Mesenchymal stem cell (in vitro differentiated cells and primary cell): ENCODE data around the gene XRCC4.

Experiments used
- DNase-seq: peaks from one replicate; pipeline ENCODE4 v3.0.0-alpha.2; 2013
- H2AFZ ChIP-seq: one replicate; pipeline ENCODE4 v1.6.1; 2013; ENCODE audit warnings: low read depth, mild to moderate bottlenecking, control low read depth, inconsistent platforms, low read length, moderate library complexity
- H2AK5ac ChIP-seq: 2 replicates; pipeline ENCODE4 v1.6.1; 2013; ENCODE audit warnings: low read length, moderate library complexity, mild to moderate bottlenecking, inconsistent platforms; ENCODE audit not compliant: severe bottlenecking
- H2BK120ac ChIP-seq: one replicate; pipeline ENCODE4 v1.6.1; 2013; ENCODE audit warnings: low read depth, mild to moderate bottlenecking, inconsistent platforms, low read length, moderate library complexity
- H2BK12ac ChIP-seq, 2 experiments: one replicate each; pipeline ENCODE4 v1.6.1; 2013; ENCODE audit warnings: inconsistent platforms in 2 of 2, low read length in 2 of 2, mild to moderate bottlenecking in 2 of 2, moderate library complexity in 2 of 2, control low read depth in 1 of 2
- H2BK15ac ChIP-seq: one replicate; pipeline ENCODE4 v1.6.1; 2013; ENCODE audit warnings: mild to moderate bottlenecking, low read depth, inconsistent platforms; ENCODE audit not compliant: poor library complexity, severe bottlenecking
- H2BK5ac ChIP-seq: 2 replicates; pipeline ENCODE4 v1.6.1; 2013; ENCODE audit warnings: low read depth, mild to moderate bottlenecking, low read length, control low read depth, inconsistent platforms; ENCODE audit not compliant: poor library complexity, severe bottlenecking
- H3K14ac ChIP-seq, 2 experiments: one replicate each; pipeline ENCODE4 v1.6.1; 2013; ENCODE audit warnings: inconsistent platforms in 2 of 2, low read length in 2 of 2, control low read depth in 1 of 2, mild to moderate bottlenecking in 1 of 2, moderate library complexity in 1 of 2
- H3K18ac ChIP-seq, 2 experiments: one replicate each; pipeline ENCODE4 v1.6.1; 2013; ENCODE audit warnings: inconsistent platforms in 2 of 2, low read length in 2 of 2, control low read depth in 1 of 2, low read depth in 1 of 2, mild to moderate bottlenecking in 1 of 2
- H3K23ac ChIP-seq, 2 experiments: one replicate each; pipeline ENCODE4 v1.6.1; 2013; ENCODE audit warnings: inconsistent platforms in 2 of 2, low read length in 2 of 2, mild to moderate bottlenecking in 2 of 2, moderate library complexity in 2 of 2, control low read depth in 1 of 2
- H3K27ac ChIP-seq: 2 replicates; pipeline ENCODE4 v1.5.1; 2013; ENCODE audit warnings: mild to moderate bottlenecking, moderate library complexity, low read length, control low read depth, inconsistent platforms; ENCODE audit not compliant: poor library complexity, severe bottlenecking
- H3K27me3 ChIP-seq, 2 experiments: 2 replicates each; pipeline versions ENCODE4 v1.6.1 to v1.7.0; 2013; ENCODE audit warnings: low read length in 2 of 2, mild to moderate bottlenecking in 2 of 2, moderate library complexity in 2 of 2, control low read depth in 1 of 2, inconsistent platforms in 1 of 2; ENCODE audit not compliant: control insufficient read depth in 1 of 2, insufficient read depth in 1 of 2
- H3K36me3 ChIP-seq, 2 experiments: 2 replicates each; pipeline versions ENCODE4 v1.6.1 to v1.7.0; 2013; ENCODE audit warnings: low read length in 2 of 2, control low read depth in 1 of 2, inconsistent platforms in 1 of 2, low read depth in 1 of 2, mild to moderate bottlenecking in 1 of 2; ENCODE audit not compliant: insufficient read depth in 2 of 2, control insufficient read depth in 1 of 2
- H3K4ac ChIP-seq, 2 experiments: one replicate each; pipeline ENCODE4 v1.6.1; 2013; ENCODE audit warnings: inconsistent platforms in 2 of 2, low read length in 2 of 2, mild to moderate bottlenecking in 2 of 2, moderate library complexity in 2 of 2, control low read depth in 1 of 2, low read depth in 1 of 2
- H3K4me1 ChIP-seq: 2 replicates; pipeline ENCODE4 v1.6.1; 2013; ENCODE audit warnings: low read depth, low read length, control low read depth; ENCODE audit not compliant: control insufficient read depth, insufficient read depth
- H3K4me2 ChIP-seq: 2 replicates; pipeline ENCODE4 v1.6.1; 2013; ENCODE audit warnings: low read length, mild to moderate bottlenecking, inconsistent platforms; ENCODE audit not compliant: poor library complexity, severe bottlenecking
- H3K4me3 ChIP-seq, 2 experiments: 2 replicates each; pipeline versions ENCODE4 v1.5.1 to v1.7.0; 2013; ENCODE audit warnings: low read length in 2 of 2, mild to moderate bottlenecking in 2 of 2, control low read depth in 1 of 2, low read depth in 1 of 2; ENCODE audit not compliant: insufficient read depth in 1 of 2
- H3K79me1 ChIP-seq: replicated peaks from 2 replicates; pipeline ENCODE4 v1.6.1; 2013; ENCODE audit warnings: mild to moderate bottlenecking, control low read depth, low read length, inconsistent platforms; ENCODE audit not compliant: poor library complexity, severe bottlenecking
- H3K9ac ChIP-seq: 2 replicates; pipeline ENCODE4 v1.7.0; 2013; ENCODE audit warnings: mild to moderate bottlenecking, low read length, moderate library complexity
- H3K9me3 ChIP-seq: 2 replicates; pipeline ENCODE4 v1.7.0; 2013; ENCODE audit warnings: mild to moderate bottlenecking, low read length; ENCODE audit not compliant: control insufficient read depth
- H4K8ac ChIP-seq: one replicate; pipeline ENCODE4 v1.6.1; 2013; ENCODE audit warnings: inconsistent platforms, mild to moderate bottlenecking, low read length, moderate library complexity
- H4K91ac ChIP-seq: one replicate; pipeline ENCODE4 v1.6.1; 2013; ENCODE audit warnings: mild to moderate bottlenecking, low read length, inconsistent platforms
- WGBS: methylation state at CpG from one replicate; pipeline ENCODE4 v1.1.7; 2013; ENCODE audit warnings: mixed read lengths; 5-methylcytosine and 5-hydroxymethylcytosine counted together

XRCC4 gene

GRCh38 chr5:83125560-83125959 is 48.2 kb downstream of the XRCC4 start:
- 98% methylated on average over 6 of the region's 7 CpGs for whole genome bisulfite sequencing
- Histone ChIP-seq H3K4me1 (no peaks in the 10 kb centered on the region), H2BK5ac (no peak overlapping the region), H2BK15ac (no peak overlapping the region), H2AK5ac (no peak overlapping the region), H3K14ac (no peak overlapping the region), H2BK120ac (no peak overlapping the region), H3K79me1 (no peaks in the 10 kb centered on the region), H2AFZ (no peak overlapping the region), H3K27me3 (no peaks in the 10 kb centered on the region), H3K18ac (no peak overlapping the region), H2BK12ac (no peak overlapping the region), H3K36me3 (no peaks in the 10 kb centered on the region), H3K4me2 (no peak overlapping the region), H4K8ac (no peak overlapping the region), H3K9ac (no peak overlapping the region), H3K23ac (no peak overlapping the region), H3K4me3 (no peak overlapping the region), H3K27ac (no peak overlapping the region), H3K4ac (no peak overlapping the region), H3K9me3 (no peaks in the 10 kb centered on the region), H4K91ac (no peak overlapping the region)
- no peak for DNase-seq

GRCh38 chr5:83126501-83126900 is 49.2 kb downstream of the XRCC4 start:
- Histone ChIP-seq H3K18ac (no peak overlapping the region), H2AFZ (no peak overlapping the region), H3K27me3 (no peaks in the 10 kb centered on the region), H3K14ac (no peak overlapping the region), H4K8ac (no peak overlapping the region), H3K4me3 (no peak overlapping the region), H3K23ac (no peak overlapping the region), H2BK120ac (no peak overlapping the region), H2BK15ac (no peak overlapping the region), H2AK5ac (no peak overlapping the region), H4K91ac (no peak overlapping the region), H2BK12ac (no peak overlapping the region), H3K27ac (no peak overlapping the region), H3K4ac (no peak overlapping the region), H3K79me1 (no peaks in the 10 kb centered on the region), H3K4me2 (no peak overlapping the region), H3K36me3 (no peaks in the 10 kb centered on the region), H3K4me1 (no peaks in the 10 kb centered on the region), H2BK5ac (no peak overlapping the region), H3K9ac (no peak overlapping the region), H3K9me3 (no peaks in the 10 kb centered on the region)
- 100% methylated on average over 1 of the region's 2 CpGs for WGBS
- no peak for DNase-seq

GRCh38 chr5:83133797-83134196 is 56.5 kb downstream of the XRCC4 start:
- Histone ChIP-seq H3K36me3 (peaks cover 0 to 4% of the 10 kb centered on the region in 2 experiments), H3K27ac (no peak overlapping the region), H2BK120ac (no peak overlapping the region), H2BK5ac (no peak overlapping the region), H3K4ac (no peak overlapping the region), H3K4me2 (no peak overlapping the region), H3K4me3 (no peak overlapping the region), H3K9ac (no peak overlapping the region), H2BK15ac (no peak overlapping the region), H2AK5ac (no peak overlapping the region), H3K18ac (no peak overlapping the region), H3K23ac (no peak overlapping the region), H4K8ac (no peak overlapping the region), H3K27me3 (no peaks in the 10 kb centered on the region), H3K14ac (no peak overlapping the region), H2BK12ac (no peak overlapping the region), H3K79me1 (no peaks in the 10 kb centered on the region), H3K9me3 (peaks cover 3% of the 10 kb centered on the region), H4K91ac (no peak overlapping the region), H2AFZ (no peak overlapping the region), H3K4me1 (no peaks in the 10 kb centered on the region)
- no peak for DNase-seq
- 92% methylated on average over 18 of the region's 18 CpGs for WGBS

GRCh38 chr5:83142526-83142925 is 65.2 kb downstream of the XRCC4 start:
- DNase-seq = no peak
- no peak overlapping the region for H2BK5ac ChIP-seq
- H3K9ac ChIP-seq = no peak overlapping the region
- no peak overlapping the region for H3K4me2 ChIP-seq
- H4K91ac ChIP-seq = no peak overlapping the region
- H2BK15ac ChIP-seq = no peak overlapping the region
- H3K27ac ChIP-seq = no peak overlapping the region
- no peak overlapping the region for H3K4ac ChIP-seq
- H3K27me3 ChIP-seq = no peaks in the 10 kb centered on the region
- H3K14ac ChIP-seq = no peak overlapping the region
- H2AK5ac ChIP-seq = no peak overlapping the region
- no peaks in the 10 kb centered on the region for H3K36me3 ChIP-seq
- H3K9me3 ChIP-seq = no peaks in the 10 kb centered on the region
- H4K8ac ChIP-seq = no peak overlapping the region
- no peak overlapping the region for H3K4me3 ChIP-seq
- H3K18ac ChIP-seq = no peak overlapping the region
- no peaks in the 10 kb centered on the region for H3K4me1 ChIP-seq
- no peak overlapping the region for H2BK120ac ChIP-seq
- H2AFZ ChIP-seq = no peak overlapping the region
- H3K79me1 ChIP-seq = no peaks in the 10 kb centered on the region
- H3K23ac ChIP-seq = no peak overlapping the region
- no peak overlapping the region for H2BK12ac ChIP-seq
- WGBS = no CpG with 5 or more reads among the region's 2 CpGs
